ENCODE measurements around the gene COP1. TPM values are rescaled to one million over a fixed set of nuclear protein-coding genes. Genes with fewer than 3 reads are reported as not detected.

The COP1 gene
- total RNA-seq, 1 experiment from 2014 or later, result 33.1 TPM

DNA sequence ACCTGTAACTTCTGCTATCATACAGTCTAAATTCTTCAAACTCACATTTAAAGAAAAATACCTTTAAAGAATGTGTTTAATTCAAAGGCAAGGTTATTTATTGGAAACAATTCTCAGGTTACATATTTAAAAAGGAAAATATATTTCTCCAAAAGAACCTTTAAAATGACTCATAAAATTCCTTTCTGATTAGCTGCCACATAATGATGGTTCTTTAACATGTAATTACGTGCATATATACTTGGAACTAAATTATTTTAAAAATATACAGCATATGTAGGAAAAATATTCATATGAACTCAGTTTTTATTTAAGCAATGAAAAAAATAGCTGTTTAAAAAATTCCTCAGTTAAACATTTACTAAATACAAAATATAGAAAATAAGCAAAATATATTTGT lies 173.6 kb downstream of the COP1 start:
- BruUV-seq (replicated peaks), result no TSS peak
- TF ChIP-seq, protein P1, sequence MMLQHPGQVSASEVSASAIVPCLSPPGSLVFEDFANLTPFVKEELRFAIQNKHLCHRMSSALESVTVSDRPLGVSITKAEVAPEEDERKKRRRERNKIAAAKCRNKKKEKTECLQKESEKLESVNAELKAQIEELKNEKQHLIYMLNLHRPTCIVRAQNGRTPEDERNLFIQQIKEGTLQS (IDR thresholded peaks at IDR 0.05), result no peak
- TF ChIP-seq POLR2A (IDR thresholded peaks at IDR 0.05; ENCODE audit: borderline replicate concordance, extremely low read depth, insufficient read depth, insufficient read length) (no peak), POLR2AphosphoS5 (IDR thresholded peaks at IDR 0.05; ENCODE audit: low read depth, low read length) (no peak), EGR1 (IDR thresholded peaks at IDR 0.05; ENCODE audit: low read depth) (no peak), EZH2 (IDR thresholded peaks at IDR 0.05) (no peak), SP1 (IDR thresholded peaks at IDR 0.05; ENCODE audit: low read depth) (no peak), SIN3A (IDR thresholded peaks at IDR 0.05; ENCODE audit: low read depth) (no peak), ELF1 (IDR thresholded peaks at IDR 0.05; ENCODE audit: borderline replicate concordance, low read depth) (no peak), TCF7L2 (IDR thresholded peaks at IDR 0.05; ENCODE audit: borderline replicate concordance, extremely low read depth, insufficient read depth, insufficient read length) (no peak), ZNF274 (IDR thresholded peaks at IDR 0.05; ENCODE audit: low read depth, low read length) (no peak), JUND (IDR thresholded peaks at IDR 0.05) (no peak)
- TF ChIP-seq, protein P2, sequence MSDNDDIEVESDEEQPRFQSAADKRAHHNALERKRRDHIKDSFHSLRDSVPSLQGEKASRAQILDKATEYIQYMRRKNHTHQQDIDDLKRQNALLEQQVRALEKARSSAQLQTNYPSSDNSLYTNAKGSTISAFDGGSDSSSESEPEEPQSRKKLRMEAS (IDR thresholded peaks at IDR 0.05), result no peak
- H3K4me2 ChIP-seq (ENCODE audit: low read length), result no peak overlapping the region
- POLR2A ChIA-PET, result no interaction called here
- DNase-seq (ENCODE audit: low read depth, low spot score) (no peak), ATAC-seq (no peak)
- H3K36me3 ChIP-seq (ENCODE audit: control insufficient read depth in 1 of 2, insufficient read depth in 2 of 2, low read length in 2 of 2), result no peaks in the 10 kb centered on the region
- no peak overlapping the region for H3K27ac ChIP-seq (ENCODE audit: low read depth, low read length)
- intact Hi-C loops (cut with micrococcal nuclease), result no loop called here
- CTCF ChIA-PET, result no interaction called here
- RAD21 ChIA-PET (ENCODE audit: low non-redundant PET in 1 of 2, low total read pairs in 2 of 2, uncharacterized antibody in 2 of 2, unreplicated experiment in 2 of 2), result no interaction called here
- no peaks in the 10 kb centered on the region for H3K27me3 ChIP-seq (ENCODE audit: insufficient read depth, low read length)
- no peaks in the 10 kb centered on the region for H3K9me3 ChIP-seq (ENCODE audit: control insufficient read depth in 1 of 2, insufficient read depth in 1 of 2, low read depth in 1 of 2, low read length in 2 of 2)
- H3K9me2 ChIP-seq (ENCODE audit: insufficient read depth), result no peaks in the 10 kb centered on the region
- H3K9ac ChIP-seq (ENCODE audit: low read length), result no peak overlapping the region
- no peaks in the 10 kb centered on the region for H3K79me2 ChIP-seq (ENCODE audit: insufficient read depth, low read length)
- no peak overlapping the region for H2AFZ ChIP-seq (ENCODE audit: low read depth, low read length, poor library complexity, severe bottlenecking)
- peaks cover 4% of the 10 kb centered on the region in 2 experiments; a peak in 1 of 4 replicates for H3K4me1 ChIP-seq (ENCODE audit: control insufficient read depth in 1 of 2, insufficient read depth in 2 of 2, low read length in 2 of 2)
- H4K20me1 ChIP-seq (ENCODE audit: insufficient read depth), result no peaks in the 10 kb centered on the region; the same call in 1 of the 2 replicates
- no peak overlapping the region for H3K4me3 ChIP-seq (replicated peaks in 1 of 2; ENCODE audit: low read depth in 1 of 2, low read length in 2 of 2)

Measured in HCT116 (cell line).